ENCODE data around the gene ROCK2. TPM values are rescaled to one million over a fixed set of nuclear protein-coding genes. Genes with fewer than 3 reads are reported as not detected.

Gene ROCK2
- polyA plus RNA-seq, 1 donor (not counting 4 experiments of a cell fraction or from before 2014, with no cell fraction given) = 12.6 TPM

GRCh38 chr2:11375689-11376027, 31.2 kb upstream of the ROCK2 start:
- no peak for TF ChIP-seq EZH2 (IDR thresholded peaks at IDR 0.05; ENCODE audit: low read length)
- TF ChIP-seq, protein P1, sequence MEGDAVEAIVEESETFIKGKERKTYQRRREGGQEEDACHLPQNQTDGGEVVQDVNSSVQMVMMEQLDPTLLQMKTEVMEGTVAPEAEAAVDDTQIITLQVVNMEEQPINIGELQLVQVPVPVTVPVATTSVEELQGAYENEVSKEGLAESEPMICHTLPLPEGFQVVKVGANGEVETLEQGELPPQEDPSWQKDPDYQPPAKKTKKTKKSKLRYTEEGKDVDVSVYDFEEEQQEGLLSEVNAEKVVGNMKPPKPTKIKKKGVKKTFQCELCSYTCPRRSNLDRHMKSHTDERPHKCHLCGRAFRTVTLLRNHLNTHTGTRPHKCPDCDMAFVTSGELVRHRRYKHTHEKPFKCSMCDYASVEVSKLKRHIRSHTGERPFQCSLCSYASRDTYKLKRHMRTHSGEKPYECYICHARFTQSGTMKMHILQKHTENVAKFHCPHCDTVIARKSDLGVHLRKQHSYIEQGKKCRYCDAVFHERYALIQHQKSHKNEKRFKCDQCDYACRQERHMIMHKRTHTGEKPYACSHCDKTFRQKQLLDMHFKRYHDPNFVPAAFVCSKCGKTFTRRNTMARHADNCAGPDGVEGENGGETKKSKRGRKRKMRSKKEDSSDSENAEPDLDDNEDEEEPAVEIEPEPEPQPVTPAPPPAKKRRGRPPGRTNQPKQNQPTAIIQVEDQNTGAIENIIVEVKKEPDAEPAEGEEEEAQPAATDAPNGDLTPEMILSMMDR (optimal IDR thresholded peaks at IDR 0.05 in 1 of 3, IDR thresholded peaks at IDR 0.05 in 1 of 3, conservative IDR thresholded peaks at IDR 0.05 in 1 of 3; ENCODE audit: extremely low read depth in 1 of 3, insufficient read depth in 2 of 3, low read length in 3 of 3) = no peak
- Histone ChIP-seq H3K4me3 (ENCODE audit: control insufficient read depth in 2 of 3, extremely low read depth in 1 of 3, insufficient read depth in 2 of 3, low read depth in 1 of 3, low read length in 3 of 3) (no peak overlapping the region), H4K20me1 (ENCODE audit: control insufficient read depth, extremely low read depth, insufficient read depth, low read length) (no peaks in the 10 kb centered on the region), H3K79me2 (ENCODE audit: control insufficient read depth, insufficient read depth, low read length) (no peaks in the 10 kb centered on the region), H3K36me3 (ENCODE audit: control insufficient read depth in 2 of 2, extremely low read depth in 1 of 2, insufficient read depth in 2 of 2, low read length in 2 of 2) (no peaks in the 10 kb centered on the region), H3K9me3 (ENCODE audit: control insufficient read depth, low read depth, low read length) (no peaks in the 10 kb centered on the region), H3K9me1 (ENCODE audit: control insufficient read depth, extremely low read depth, insufficient read depth, low read length) (no peaks in the 10 kb centered on the region), H2AFZ (ENCODE audit: control insufficient read depth, low read length) (no peak overlapping the region), H3K4me2 (ENCODE audit: control insufficient read depth, extremely low read depth, insufficient read depth, low read depth, low read length) (no peak overlapping the region), H3K27ac (ENCODE audit: control insufficient read depth, insufficient read depth, low read length) (no peak overlapping the region), H3K27me3 (ENCODE audit: control insufficient read depth, extremely low read depth, insufficient read depth, low read length) (no peaks in the 10 kb centered on the region), H3K4me1 (ENCODE audit: control insufficient read depth, extremely low read depth, insufficient read depth, low read length) (peaks cover 29% of the 10 kb centered on the region), H3K9ac (ENCODE audit: control insufficient read depth, extremely low read depth, insufficient read depth, low read length) (no peak overlapping the region)
- FAIRE-seq (no peak), DNase-seq (ENCODE audit: low read depth, low spot score) (no peak)
- dilution Hi-C loops (cut with MboI; ENCODE audit: extremely low pct_ligation_motif_present, low sequenced_read_pairs) = no loop called here

DNA sequence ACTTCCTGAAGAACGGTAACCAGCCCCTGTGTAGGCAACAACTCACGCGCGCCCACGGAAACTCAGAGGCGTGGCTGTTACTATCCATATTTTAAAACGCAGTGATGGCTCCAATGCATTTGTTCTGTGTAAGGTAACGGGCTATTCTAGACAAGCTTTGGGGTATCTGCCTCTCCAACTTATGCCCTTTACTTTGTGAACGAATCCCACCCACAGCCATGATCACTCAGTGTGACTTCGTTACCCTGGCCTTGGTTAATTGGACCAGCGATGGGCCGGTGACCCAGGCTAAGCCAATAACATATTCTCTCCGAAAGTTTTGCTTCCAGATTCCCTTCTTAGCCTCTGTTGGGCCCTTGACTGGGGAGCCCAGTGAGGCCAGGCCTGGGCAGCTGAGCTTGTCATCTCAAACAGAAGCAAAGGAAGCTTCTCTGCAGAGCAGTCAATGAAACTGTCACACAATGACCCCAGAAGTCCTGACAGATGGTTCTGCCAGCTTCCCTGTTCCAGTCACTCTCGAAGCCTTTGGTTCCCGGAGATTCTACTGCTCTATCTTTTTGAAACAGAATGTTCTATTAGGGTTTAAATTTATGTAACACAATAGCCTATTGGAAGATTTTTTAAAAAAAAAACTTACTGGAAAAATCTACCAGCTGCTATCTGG, 30.7 kb upstream of the ROCK2 start:
- H3K9me3 ChIP-seq (ENCODE audit: control insufficient read depth, low read depth, low read length) = no peaks in the 10 kb centered on the region
- no peaks in the 10 kb centered on the region for H3K27me3 ChIP-seq (ENCODE audit: control insufficient read depth, extremely low read depth, insufficient read depth, low read length)
- no peak for DNase-seq (ENCODE audit: low read depth, low spot score)
- peak overlapping the region; percentile 80 for H3K4me2 ChIP-seq (ENCODE audit: control insufficient read depth, extremely low read depth, insufficient read depth, low read depth, low read length)
- no peak overlapping the region for H3K4me3 ChIP-seq (ENCODE audit: control insufficient read depth in 2 of 3, extremely low read depth in 1 of 3, insufficient read depth in 2 of 3, low read depth in 1 of 3, low read length in 3 of 3)
- no peaks in the 10 kb centered on the region for H3K36me3 ChIP-seq (ENCODE audit: control insufficient read depth in 2 of 2, extremely low read depth in 1 of 2, insufficient read depth in 2 of 2, low read length in 2 of 2)
- dilution Hi-C loops (cut with MboI; ENCODE audit: extremely low pct_ligation_motif_present, low sequenced_read_pairs) = no loop called here
- TF ChIP-seq, protein P1 (optimal IDR thresholded peaks at IDR 0.05 in 1 of 3, IDR thresholded peaks at IDR 0.05 in 1 of 3, conservative IDR thresholded peaks at IDR 0.05 in 1 of 3; ENCODE audit: extremely low read depth in 1 of 3, insufficient read depth in 2 of 3, low read length in 3 of 3) = no peak
- TF ChIP-seq EZH2 (IDR thresholded peaks at IDR 0.05; ENCODE audit: low read length) = no peak
- H3K9ac ChIP-seq (ENCODE audit: control insufficient read depth, extremely low read depth, insufficient read depth, low read length) = peak overlapping the region; percentile 30
- peak overlapping the region; percentile 76 for H3K27ac ChIP-seq (ENCODE audit: control insufficient read depth, insufficient read depth, low read length)
- no peaks in the 10 kb centered on the region for H3K9me1 ChIP-seq (ENCODE audit: control insufficient read depth, extremely low read depth, insufficient read depth, low read length)
- peaks cover 33% of the 10 kb centered on the region for H3K4me1 ChIP-seq (ENCODE audit: control insufficient read depth, extremely low read depth, insufficient read depth, low read length)
- H4K20me1 ChIP-seq (ENCODE audit: control insufficient read depth, extremely low read depth, insufficient read depth, low read length) = no peaks in the 10 kb centered on the region
- H2AFZ ChIP-seq (ENCODE audit: control insufficient read depth, low read length) = peak overlapping the region; percentile 24
- no peaks in the 10 kb centered on the region for H3K79me2 ChIP-seq (ENCODE audit: control insufficient read depth, insufficient read depth, low read length)
- no peak for FAIRE-seq
